ENCODE measurements around the gene TCP11.

- TF ChIP-seq CTCF (IDR thresholded peaks at IDR 0.05; ENCODE audit: low read depth, low read length, missing input control), result no peak
- no peak for TF ChIP-seq GABPA (IDR thresholded peaks at IDR 0.05 in 1 of 2, conservative IDR thresholded peaks at IDR 0.05 in 1 of 2)
- no peak for TF ChIP-seq ZBTB33 (IDR thresholded peaks at IDR 0.05)
- TF ChIP-seq REST (IDR thresholded peaks at IDR 0.05), result no peak
- TF ChIP-seq JUND (IDR thresholded peaks at IDR 0.05), result no peak
- no peak for TF ChIP-seq SP1 (IDR thresholded peaks at IDR 0.05)
- no peak for TF ChIP-seq ATF3 (IDR thresholded peaks at IDR 0.05)
- TF ChIP-seq MAX (IDR thresholded peaks at IDR 0.05), result no peak
- no peak for TF ChIP-seq RAD21 (IDR thresholded peaks at IDR 0.05)
- TF ChIP-seq TAF1 (conservative IDR thresholded peaks at IDR 0.05), result no peak
- no peak for TF ChIP-seq FOXA1 (IDR thresholded peaks at IDR 0.05)
- TF ChIP-seq NR2F2 (IDR thresholded peaks at IDR 0.05), result no peak
These were observed 31.9 kb upstream of the TCP11 start for GRCh38 chr6:35173044-35173426.
